Esophagus squamous epithelium (tissue), 4 donors: ENCODE data around the gene EED.

Source experiments
- POLR2A ChIP-seq, 4 donors: fragments of 450-650 bp; IDR thresholded peaks; one replicate each; pipeline ENCODE4 v1.6.1; 2017; ENCODE audit warnings: antibody characterized with exemption in 4 of 4, mild to moderate bottlenecking in 4 of 4, moderate library complexity in 3 of 4
- TF ChIP-seq, protein P1 (sequence below), 6 experiments: fragments of 450-650 bp in 4 of 6; fragments of 200-600 bp in 2 of 6; sonication (generic) in 2 of 6; IDR thresholded peaks; one replicate each; pipeline ENCODE4 v1.5.1; 2016 to 2019; ENCODE audit warnings: antibody characterized with exemption in 6 of 6, mild to moderate bottlenecking in 4 of 6, moderate library complexity in 4 of 6

GRCh38 chr11:86214710-86215109, 29.8 kb upstream of the EED start:
- TF ChIP-seq, protein P1, sequence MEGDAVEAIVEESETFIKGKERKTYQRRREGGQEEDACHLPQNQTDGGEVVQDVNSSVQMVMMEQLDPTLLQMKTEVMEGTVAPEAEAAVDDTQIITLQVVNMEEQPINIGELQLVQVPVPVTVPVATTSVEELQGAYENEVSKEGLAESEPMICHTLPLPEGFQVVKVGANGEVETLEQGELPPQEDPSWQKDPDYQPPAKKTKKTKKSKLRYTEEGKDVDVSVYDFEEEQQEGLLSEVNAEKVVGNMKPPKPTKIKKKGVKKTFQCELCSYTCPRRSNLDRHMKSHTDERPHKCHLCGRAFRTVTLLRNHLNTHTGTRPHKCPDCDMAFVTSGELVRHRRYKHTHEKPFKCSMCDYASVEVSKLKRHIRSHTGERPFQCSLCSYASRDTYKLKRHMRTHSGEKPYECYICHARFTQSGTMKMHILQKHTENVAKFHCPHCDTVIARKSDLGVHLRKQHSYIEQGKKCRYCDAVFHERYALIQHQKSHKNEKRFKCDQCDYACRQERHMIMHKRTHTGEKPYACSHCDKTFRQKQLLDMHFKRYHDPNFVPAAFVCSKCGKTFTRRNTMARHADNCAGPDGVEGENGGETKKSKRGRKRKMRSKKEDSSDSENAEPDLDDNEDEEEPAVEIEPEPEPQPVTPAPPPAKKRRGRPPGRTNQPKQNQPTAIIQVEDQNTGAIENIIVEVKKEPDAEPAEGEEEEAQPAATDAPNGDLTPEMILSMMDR (IDR thresholded peaks at IDR 0.05), result peak in 2 of 6 experiments; percentile 7 to 37
- no peak for TF ChIP-seq POLR2A (IDR thresholded peaks at IDR 0.05)
